ENCODE measurements around the gene FBLN1.

GRCh38 chr22:45496451-45496941 is 6.2 kb upstream of the FBLN1 start:
- no peak for TF ChIP-seq CTCF (tag by site-specific recombination; IDR thresholded peaks at IDR 0.05)
- TF ChIP-seq KLF10 (tag by site-specific recombination; IDR thresholded peaks at IDR 0.05) = no peak
- no peak for TF ChIP-seq ZFP69B (tag by site-specific recombination; IDR thresholded peaks at IDR 0.05)
- TF ChIP-seq ZFP41 (tag by site-specific recombination; IDR thresholded peaks at IDR 0.05; ENCODE audit: borderline replicate concordance) = no peak
- TF ChIP-seq REST (tag by site-specific recombination; IDR thresholded peaks at IDR 0.05) = no peak

Data from HEK293 (cell line).